K562 (cell line): Measurements from ENCODE around the gene SVIL. TPM values are rescaled to one million over a fixed set of nuclear protein-coding genes. Genes with fewer than 3 reads are reported as not detected.

ENCODE experiments used
- ATAC-seq: fragments of 200-7000 bp; cut with Tn5 transposase; 3 replicates; pipeline ENCODE4 v1.9.1; 2020; ENCODE audit warnings: moderate library complexity
- BruUV-seq: library from RNA; stranded (reverse); fragments of 400-500 nt; replicated peaks from 2 replicates; lab custom pipeline; 2021; lab: Mats Ljungman, UMichigan
- CTCF ChIA-PET: fragments of 300-600 bp; formaldehyde crosslinking; extraction: SDS; loops from one replicate; lab custom pipeline; 2021; ENCODE audit warnings: low intra/inter-chr PET ratio; lab: Yijun Ruan, JAX
- POLR2A ChIA-PET: fragments of 300-600, 350-650 bp; sonication (Branson Sonifier 250); formaldehyde crosslinking; extraction: SDS; loops from one replicate; lab custom pipeline; 2021; ENCODE audit warnings: antibody characterized with exemption, inconsistent platforms; lab: Yijun Ruan, JAX
- DNase-seq, 4 experiments: peaks; one replicate each; pipeline versions ENCODE4 v3.0.0 to v3.0.0-alpha.2; 2011 to 2018; ENCODE audit warnings: low spot score in 3 of 4, mixed read lengths in 3 of 4; ENCODE audit errors: extremely low read depth in 1 of 4
- FAIRE-seq: peaks from 2 replicates; lab custom pipeline; 2011; peaks lifted over from hg19 to GRCh38; lab: Jason Lieb, UNC
- H2AFZ ChIP-seq: 2 replicates; pipeline ENCODE4 v1.6.0; 2011; ENCODE audit warnings: low read depth, low read length, control low read depth, inconsistent platforms
- H3K27ac ChIP-seq: fragments of 200-600 bp; 3 replicates; pipeline ENCODE4 v1.8.0; 2011; ENCODE audit warnings: low read depth, mild to moderate bottlenecking, control low read depth, inconsistent platforms, low read length, moderate library complexity, mixed read lengths; ENCODE audit errors: extremely low read depth
- H3K27me3 ChIP-seq, 2 experiments: fragments of 300-600 bp in 1 of 2; 2 replicates in 1 of 2; 3 replicates in 1 of 2; pipeline versions ENCODE4 v1.6.0 to v1.8.0; 2011; ENCODE audit warnings: inconsistent platforms in 2 of 2, low read length in 2 of 2, mild to moderate bottlenecking in 1 of 2, mixed read lengths in 1 of 2, moderate library complexity in 1 of 2; ENCODE audit not compliant: control insufficient read depth in 2 of 2, insufficient read depth in 2 of 2
- H3K36me3 ChIP-seq: fragments of 300-600 bp; 3 replicates; pipeline ENCODE4 v1.8.0; 2011; ENCODE audit warnings: mild to moderate bottlenecking, low read length, inconsistent platforms; ENCODE audit not compliant: control insufficient read depth, insufficient read depth
- H3K4me1 ChIP-seq, 2 experiments: fragments of 200-600 bp in 1 of 2; replicated peaks in 1 of 2; 2 replicates in 1 of 2; 3 replicates in 1 of 2; pipeline versions ENCODE4 v1.5.1 to v1.8.0; 2011; ENCODE audit warnings: inconsistent platforms in 2 of 2, low read length in 2 of 2, mild to moderate bottlenecking in 1 of 2, mixed read lengths in 1 of 2, moderate library complexity in 1 of 2; ENCODE audit not compliant: control insufficient read depth in 2 of 2, insufficient read depth in 2 of 2
- H3K4me2 ChIP-seq: 2 replicates; pipeline ENCODE4 v1.6.1; 2011; ENCODE audit warnings: low read length, control low read depth, inconsistent platforms, mixed read lengths; ENCODE audit not compliant: insufficient read depth
- H3K4me3 ChIP-seq: fragments of 200-600 bp; sonication (generic), shearing (Covaris generic); 2 replicates; pipeline ENCODE4 v1.5.1; 2016; ENCODE audit warnings: control low read depth, inconsistent platforms
- H3K79me2 ChIP-seq: fragments of 200-600 bp; 3 replicates; pipeline ENCODE4 v1.8.0; 2011; ENCODE audit warnings: low read length, inconsistent platforms; ENCODE audit not compliant: control insufficient read depth, insufficient read depth
- H3K9ac ChIP-seq, 2 experiments: 2 replicates each; pipeline versions ENCODE4 v1.6.0 to v1.6.1; 2011; ENCODE audit warnings: low read depth in 2 of 2, low read length in 2 of 2, control low read depth in 1 of 2, inconsistent platforms in 1 of 2, mild to moderate bottlenecking in 1 of 2, mixed read lengths in 1 of 2; ENCODE audit not compliant: insufficient read depth in 1 of 2
- H3K9me1 ChIP-seq: one replicate; pipeline ENCODE4 v1.6.0; 2011; ENCODE audit warnings: inconsistent platforms, mild to moderate bottlenecking, low read length, moderate library complexity; ENCODE audit not compliant: control insufficient read depth, insufficient read depth
- H3K9me3 ChIP-seq: replicated peaks from 2 replicates; pipeline ENCODE4 v1.5.1; 2011; ENCODE audit warnings: low read depth, low read length, inconsistent platforms; ENCODE audit not compliant: control insufficient read depth, insufficient read depth
- H4K20me1 ChIP-seq: replicated peaks from 2 replicates; pipeline ENCODE4 v1.6.1; 2011; ENCODE audit warnings: low read length, inconsistent platforms, mixed read lengths; ENCODE audit not compliant: control insufficient read depth, insufficient read depth
- ATF3 ChIP-seq, 2 experiments: fragments of 450-650 bp in 1 of 2; sonication (generic) in 1 of 2; formaldehyde crosslinking in 1 of 2; IDR thresholded peaks in 1 of 2; conservative IDR thresholded peaks in 1 of 2; 2 replicates each; pipeline versions ENCODE4 v1.6.1 to v1.8.1; 2016 to 2023; ENCODE audit warnings: mild to moderate bottlenecking in 2 of 2, moderate library complexity in 2 of 2, inconsistent platforms in 1 of 2, missing genetic modification reagents in 1 of 2
- BRCA1 ChIP-seq, 2 experiments: fragments of 450-650 bp in 1 of 2; sonication (generic) in 1 of 2; formaldehyde crosslinking in 1 of 2; IDR thresholded peaks; 2 replicates each; pipeline versions ENCODE4 v1.5.0 to v1.6.1; 2017 to 2020; ENCODE audit warnings: mild to moderate bottlenecking in 1 of 2, missing genetic modification reagents in 1 of 2
- LARP7 ChIP-seq: fragments of 450-650 bp; IDR thresholded peaks from 2 replicates; pipeline ENCODE4 v1.6.1; 2016
- PATZ1 ChIP-seq: fragments of 250-450 bp; sonication (Bioruptor Pico); IDR thresholded peaks from 2 replicates; pipeline ENCODE4 v1.5.0; 2020; ENCODE audit warnings: mild to moderate bottlenecking, borderline replicate concordance
- SNRNP70 ChIP-seq: fragments of 200-400 bp; formaldehyde crosslinking; optimal IDR thresholded peaks from 2 replicates; pipeline ENCODE3; 2017; ENCODE audit warnings: low read depth, low read length
- ZC3H11A ChIP-seq: IDR thresholded peaks from 2 replicates; pipeline ENCODE4 v1.6.1; 2012; ENCODE audit warnings: low read depth, low read length, improper control_type of control experiment
- WGBS: fragments of 100-300 bp; shearing (Covaris generic); methylation state at CpG from one replicate; pipeline ENCODE4 v1.1.6; 2016; ENCODE audit warnings: low coverage, mixed read lengths; ENCODE audit not compliant: insufficient coverage; ENCODE audit errors: missing lambda C conversion rate; 5-methylcytosine and 5-hydroxymethylcytosine counted together
- in situ Hi-C: fragments of 300-500 bp; cut with MboI; formaldehyde crosslinking; loops from 4 replicates; pipeline ENCODE4 v1.15.0; 2018; ENCODE audit warnings: inconsistent platforms, mixed read lengths
- intact Hi-C: fragments of 100-400 bp; cut with micrococcal nuclease; formaldehyde crosslinking; loops from 2 replicates; pipeline ENCODE4 v1.14.2; 2022
- polyA plus RNA-seq, 8 experiments: library from polyadenylated mRNA; depleted of rRNA in 4 of 8; stranded (reverse) in 5 of 8; unstranded in 3 of 8; fragments of >200 nt; fragmentation: Nextera tagmentation in 2 of 8; fragmentation: Illumina TruSeq in 1 of 8; extraction: Ambion mirVana in 2 of 8; extraction: Trizol in 1 of 8; gene quantifications; 2 replicates each; pipeline versions ENCODE4 v1.2.1 to v1.2.3, GENCODE V29; 2011 to 2014; ENCODE audit warnings: inconsistent platforms in 1 of 8, missing spikeins in 1 of 8
- total RNA-seq, 7 experiments: library from RNA; depleted of rRNA in 6 of 7; stranded (reverse); fragments of >200 nt in 6 of 7; fragmentation: Illumina TruSeq in 2 of 7; extraction: Trizol in 2 of 7; gene quantifications; 2 replicates each; pipeline versions ENCODE4 v1.2.1 to v1.2.3, GENCODE V29; 2011 to 2021; ENCODE audit warnings: low replicate concordance in 1 of 7
- TF ChIP-seq, protein P1 (sequence below): sonication (generic); formaldehyde crosslinking; IDR thresholded peaks from 2 replicates; pipeline ENCODE4 v1.4.0; 2020; ENCODE audit warnings: mild to moderate bottlenecking, missing genetic modification reagents

The SVIL gene
- total and polyA plus RNA-seq, 9 of the 15 experiments (the other 6 are each of a cell fraction or from before 2014, with no cell fraction given) = under 0.01 to 0.18 (median 0.05) TPM; not detected in 3

GRCh38 chr10:29613196-29613595 is 21.6 kb downstream of the SVIL start:
- 37% methylated on average over 4 of the region's 6 CpGs for WGBS
- H2AFZ ChIP-seq = no peak overlapping the region
- no peak overlapping the region for H3K27ac ChIP-seq
- no peaks in the 10 kb centered on the region for H4K20me1 ChIP-seq
- H3K9me1 ChIP-seq = no peaks in the 10 kb centered on the region
- no peak for ATAC-seq
- H3K36me3 ChIP-seq = no peaks in the 10 kb centered on the region
- in situ Hi-C loops = no loop called here
- DNase-seq = no peak
- no peaks in the 10 kb centered on the region for H3K9me3 ChIP-seq
- no TSS peak for BruUV-seq
- CTCF ChIA-PET = no interaction called here
- no peaks in the 10 kb centered on the region for H3K4me1 ChIP-seq
- H3K9ac ChIP-seq = no peak overlapping the region
- intact Hi-C loops = no loop called here
- H3K4me2 ChIP-seq = no peak overlapping the region
- TF ChIP-seq PATZ1 (CRISPR knock-in tag) (no peak), ZC3H11A (no peak), LARP7 (no peak), SNRNP70 (no peak), BRCA1 (IDR thresholded peaks at IDR 0.05) (no peak), BRCA1 (CRISPR knock-in tag; IDR thresholded peaks at IDR 0.05) (no peak), ATF3 (IDR thresholded peaks at IDR 0.05) (no peak), ATF3 (CRISPR knock-in tag; conservative IDR thresholded peaks at IDR 0.05) (no peak)
- TF ChIP-seq, protein P1, sequence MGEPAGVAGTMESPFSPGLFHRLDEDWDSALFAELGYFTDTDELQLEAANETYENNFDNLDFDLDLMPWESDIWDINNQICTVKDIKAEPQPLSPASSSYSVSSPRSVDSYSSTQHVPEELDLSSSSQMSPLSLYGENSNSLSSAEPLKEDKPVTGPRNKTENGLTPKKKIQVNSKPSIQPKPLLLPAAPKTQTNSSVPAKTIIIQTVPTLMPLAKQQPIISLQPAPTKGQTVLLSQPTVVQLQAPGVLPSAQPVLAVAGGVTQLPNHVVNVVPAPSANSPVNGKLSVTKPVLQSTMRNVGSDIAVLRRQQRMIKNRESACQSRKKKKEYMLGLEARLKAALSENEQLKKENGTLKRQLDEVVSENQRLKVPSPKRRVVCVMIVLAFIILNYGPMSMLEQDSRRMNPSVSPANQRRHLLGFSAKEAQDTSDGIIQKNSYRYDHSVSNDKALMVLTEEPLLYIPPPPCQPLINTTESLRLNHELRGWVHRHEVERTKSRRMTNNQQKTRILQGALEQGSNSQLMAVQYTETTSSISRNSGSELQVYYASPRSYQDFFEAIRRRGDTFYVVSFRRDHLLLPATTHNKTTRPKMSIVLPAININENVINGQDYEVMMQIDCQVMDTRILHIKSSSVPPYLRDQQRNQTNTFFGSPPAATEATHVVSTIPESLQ (CRISPR knock-in tag) = no peak
- TF ChIP-seq, all 486 proteins: peak for 0
- Histone ChIP-seq H3K27me3 (peaks cover 0 to 7% of the 10 kb centered on the region in 2 experiments; a peak in 1 of 5 replicates), H3K4me3 (no peak overlapping the region), H3K79me2 (no peaks in the 10 kb centered on the region)
- no peak for FAIRE-seq
- POLR2A ChIA-PET = no interaction called here
